Endothelial cell of umbilical vein (primary cell): ENCODE data around the gene CAT. TPM values are rescaled to one million over a fixed set of nuclear protein-coding genes. Genes with fewer than 3 reads are reported as not detected.

ENCODE experiments used
- BruUV-seq: library from RNA; stranded (reverse); fragments of 400-500 nt; replicated peaks from 2 replicates; lab custom pipeline; 2021; lab: Mats Ljungman, UMichigan
- CTCF ChIA-PET: fragments of 300-600, 350-600 bp; sonication (Branson Sonifier 250); formaldehyde crosslinking; loops from one replicate; lab custom pipeline; 2021; ENCODE audit warnings: antibody characterized with exemption, inconsistent platforms; lab: Charles Lee
- POLR2A ChIA-PET: fragments of 300-600, 350-600 bp; sonication (Branson Sonifier 250); formaldehyde crosslinking; loops from one replicate; lab custom pipeline; 2021; ENCODE audit warnings: antibody characterized with exemption, inconsistent platforms; lab: Charles Lee
- DNase-seq: peaks from one replicate; pipeline ENCODE4 v3.0.0-alpha.2; 2011; ENCODE audit warnings: low read depth, low spot score
- FAIRE-seq: peaks from 2 replicates; lab custom pipeline; 2011; peaks lifted over from hg19 to GRCh38; lab: Jason Lieb, UNC
- H2AFZ ChIP-seq: 2 replicates; pipeline ENCODE4 v1.6.0; 2012; ENCODE audit warnings: low read depth, low read length, control low read depth, inconsistent platforms
- H3K27ac ChIP-seq: 2 replicates; pipeline ENCODE4 v1.5.1; 2011; ENCODE audit warnings: low read depth, mild to moderate bottlenecking, control low read depth, low read length, moderate library complexity; ENCODE audit not compliant: insufficient read depth
- H3K27me3 ChIP-seq, 2 experiments: 2 replicates each; pipeline versions ENCODE4 v1.6.0 to v1.6.1; 2011; ENCODE audit warnings: low read length in 2 of 2, mixed read lengths in 1 of 2; ENCODE audit not compliant: control insufficient read depth in 2 of 2, insufficient read depth in 2 of 2
- H3K36me3 ChIP-seq, 2 experiments: 2 replicates in 1 of 2; 3 replicates in 1 of 2; pipeline ENCODE4 v1.5.1; 2011; ENCODE audit warnings: low read length in 2 of 2, mild to moderate bottlenecking in 1 of 2, moderate library complexity in 1 of 2; ENCODE audit not compliant: control insufficient read depth in 2 of 2, insufficient read depth in 2 of 2; ENCODE audit errors: extremely low read depth in 1 of 2
- H3K4me1 ChIP-seq: 3 replicates; pipeline ENCODE4 v1.5.1; 2011; ENCODE audit warnings: mild to moderate bottlenecking, low read length; ENCODE audit not compliant: control insufficient read depth, insufficient read depth; ENCODE audit errors: extremely low read depth
- H3K4me2 ChIP-seq: 2 replicates; pipeline ENCODE4 v1.6.1; 2011; ENCODE audit warnings: low read length, control low read depth, mixed read lengths; ENCODE audit not compliant: insufficient read depth
- H3K4me3 ChIP-seq, 3 experiments: fragments of 200-600 bp in 1 of 3; sonication (generic), shearing (Covaris generic) in 1 of 3; replicated peaks in 1 of 3; 2 replicates each; pipeline ENCODE4 v1.5.1; 2011 to 2016; ENCODE audit warnings: control low read depth in 3 of 3, low read length in 3 of 3, mild to moderate bottlenecking in 2 of 3, inconsistent platforms in 1 of 3, low read depth in 1 of 3, moderate library complexity in 1 of 3; ENCODE audit not compliant: insufficient read depth in 1 of 3
- H3K79me2 ChIP-seq: 2 replicates; pipeline ENCODE4 v1.6.0; 2012; ENCODE audit warnings: low read length, inconsistent platforms; ENCODE audit not compliant: control insufficient read depth, insufficient read depth
- H3K9ac ChIP-seq: replicated peaks from 2 replicates; pipeline ENCODE3; 2011; ENCODE audit warnings: low read length, control low read depth; ENCODE audit not compliant: insufficient read depth; ENCODE audit errors: extremely low read depth
- H3K9me1 ChIP-seq: replicated peaks from 3 replicates; pipeline ENCODE4 v1.6.0; 2011; ENCODE audit warnings: mild to moderate bottlenecking, low read length; ENCODE audit not compliant: control insufficient read depth, insufficient read depth; ENCODE audit errors: extremely low read depth
- H3K9me3 ChIP-seq: replicated peaks from 2 replicates; pipeline ENCODE4 v1.5.1; 2012; ENCODE audit warnings: low read length, inconsistent platforms; ENCODE audit not compliant: control insufficient read depth, insufficient read depth
- H4K20me1 ChIP-seq: replicated peaks from 2 replicates; pipeline ENCODE3; 2011; ENCODE audit warnings: mild to moderate bottlenecking, low read length; ENCODE audit not compliant: control insufficient read depth, insufficient read depth; ENCODE audit errors: extremely low read depth
- EZH2 ChIP-seq: IDR thresholded peaks from 2 replicates; pipeline ENCODE4 v1.6.1; 2012; ENCODE audit warnings: borderline replicate concordance, low read depth, mild to moderate bottlenecking, moderate library complexity, low read length, inconsistent platforms; ENCODE audit not compliant: severe bottlenecking
- FOS ChIP-seq: IDR thresholded peaks from 2 replicates; pipeline ENCODE4 v1.6.1; 2011; ENCODE audit warnings: mild to moderate bottlenecking, low read length, moderate library complexity, borderline replicate concordance; ENCODE audit not compliant: insufficient read depth
- GATA2 ChIP-seq: IDR thresholded peaks from 2 replicates; pipeline ENCODE4 v1.7.0; 2011; ENCODE audit warnings: low read depth, mild to moderate bottlenecking, moderate library complexity, mixed read lengths, low read length; ENCODE audit not compliant: insufficient read length, insufficient read depth
- JUN ChIP-seq: IDR thresholded peaks from 2 replicates; pipeline ENCODE4 v1.6.1; 2011; ENCODE audit warnings: borderline replicate concordance, low read depth; ENCODE audit not compliant: insufficient read length, insufficient read depth
- MYC ChIP-seq: IDR thresholded peaks from one replicate; pipeline ENCODE4 v1.6.1; 2011; ENCODE audit warnings: mild to moderate bottlenecking, low read depth, low read length
- POLR2A ChIP-seq: IDR thresholded peaks from 2 replicates; pipeline ENCODE4 v1.6.1; 2012; ENCODE audit warnings: low read depth, mild to moderate bottlenecking, control low read depth, low read length
- POLR2AphosphoS5 ChIP-seq: IDR thresholded peaks from 2 replicates; pipeline ENCODE4 v1.6.1; 2012; ENCODE audit warnings: low read depth, mild to moderate bottlenecking, control low read depth, low read length, moderate library complexity; ENCODE audit not compliant: insufficient read depth
- dilution Hi-C: fragments of 300-500 bp; cut with MboI; formaldehyde crosslinking; loops from one replicate; pipeline ENCODE4 v1.15.0; 2019; ENCODE audit warnings: low sequenced_read_pairs; ENCODE audit not compliant: extremely low pct_ligation_motif_present
- intact Hi-C: fragments of 100-400 bp; cut with micrococcal nuclease; formaldehyde crosslinking; loops from one replicate; pipeline ENCODE4 v1.10.0; 2022
- polyA plus RNA-seq, 4 experiments: library from polyadenylated mRNA; depleted of rRNA in 3 of 4; stranded (reverse) in 3 of 4; unstranded in 1 of 4; fragments of >200 nt; gene quantifications; 2 replicates each; pipeline versions ENCODE4 v1.2.1 to v1.2.3, GENCODE V29; 2011 to 2012; ENCODE audit warnings: missing spikeins in 1 of 4
- total RNA-seq: library from RNA; stranded (reverse); gene quantifications from 2 replicates; pipeline ENCODE4 v1.2.3, GENCODE V29; 2021
- TF ChIP-seq, protein P1 (sequence below): IDR thresholded peaks from 2 replicates; pipeline ENCODE4 v1.6.1; 2011; ENCODE audit not compliant: insufficient read depth, insufficient read length
- TF ChIP-seq, protein P2 (sequence below), 2 donors: IDR thresholded peaks; 1 replicate in 1 of 2; 2 replicates in 1 of 2; pipeline ENCODE4 v1.5.1; 2011; ENCODE audit warnings: low read length in 2 of 2, mild to moderate bottlenecking in 2 of 2, moderate library complexity in 2 of 2, control low read depth in 1 of 2, inconsistent platforms in 1 of 2, low read depth in 1 of 2; ENCODE audit not compliant: insufficient read depth in 1 of 2; ENCODE audit errors: extremely low read depth in 1 of 2

The CAT gene
- total and polyA plus RNA-seq, 2 donors (not counting 3 experiments of a cell fraction or from before 2014, with no cell fraction given): 32.7 to 50.5 TPM

DNA sequence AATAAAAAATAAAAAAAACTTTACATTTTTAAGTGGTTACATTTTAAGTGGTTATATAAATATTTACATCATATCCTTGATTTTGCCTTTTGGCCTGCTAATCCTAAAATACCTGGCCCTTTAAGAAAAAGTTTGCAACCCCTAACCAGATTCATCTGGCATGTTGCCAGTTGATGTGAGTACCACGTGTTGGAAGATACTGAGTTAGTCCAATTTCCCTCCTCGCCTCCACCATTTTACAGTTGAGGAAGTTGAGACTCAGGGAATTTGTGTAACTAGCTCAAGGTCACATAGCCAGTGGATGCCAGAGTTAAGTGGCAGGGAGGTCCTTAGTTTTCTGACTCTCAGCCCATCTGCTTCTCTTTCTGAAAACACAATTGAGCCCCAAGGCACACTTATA is 69.8 kb downstream of the CAT start:
- Histone ChIP-seq H3K4me2 (no peak overlapping the region), H3K4me1 (no peaks in the 10 kb centered on the region), H3K9me1 (no peaks in the 10 kb centered on the region), H3K79me2 (no peaks in the 10 kb centered on the region), H3K4me3 (no peak overlapping the region), H3K36me3 (no peaks in the 10 kb centered on the region), H3K27ac (no peak overlapping the region), H3K27me3 (no peaks in the 10 kb centered on the region), H2AFZ (no peak overlapping the region), H3K9me3 (no peaks in the 10 kb centered on the region), H4K20me1 (no peaks in the 10 kb centered on the region), H3K9ac (no peak overlapping the region)
- dilution Hi-C loops: no loop called here
- ChIA-PET POLR2A (no interaction called here), CTCF (interaction anchor here (1.1 kb wide), 1 partner anchor 11 kb away, joined by 3 read pairs; no protein-coding TSS in a partner anchor)
- no TSS peak for BruUV-seq
- FAIRE-seq (no peak), DNase-seq (no peak)
- no peak for TF ChIP-seq POLR2A
- no peak for TF ChIP-seq JUN
- TF ChIP-seq MYC: no peak
- TF ChIP-seq, protein P1, sequence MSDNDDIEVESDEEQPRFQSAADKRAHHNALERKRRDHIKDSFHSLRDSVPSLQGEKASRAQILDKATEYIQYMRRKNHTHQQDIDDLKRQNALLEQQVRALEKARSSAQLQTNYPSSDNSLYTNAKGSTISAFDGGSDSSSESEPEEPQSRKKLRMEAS: no peak
- no peak for TF ChIP-seq GATA2
- no peak for TF ChIP-seq FOS
- TF ChIP-seq, protein P2, sequence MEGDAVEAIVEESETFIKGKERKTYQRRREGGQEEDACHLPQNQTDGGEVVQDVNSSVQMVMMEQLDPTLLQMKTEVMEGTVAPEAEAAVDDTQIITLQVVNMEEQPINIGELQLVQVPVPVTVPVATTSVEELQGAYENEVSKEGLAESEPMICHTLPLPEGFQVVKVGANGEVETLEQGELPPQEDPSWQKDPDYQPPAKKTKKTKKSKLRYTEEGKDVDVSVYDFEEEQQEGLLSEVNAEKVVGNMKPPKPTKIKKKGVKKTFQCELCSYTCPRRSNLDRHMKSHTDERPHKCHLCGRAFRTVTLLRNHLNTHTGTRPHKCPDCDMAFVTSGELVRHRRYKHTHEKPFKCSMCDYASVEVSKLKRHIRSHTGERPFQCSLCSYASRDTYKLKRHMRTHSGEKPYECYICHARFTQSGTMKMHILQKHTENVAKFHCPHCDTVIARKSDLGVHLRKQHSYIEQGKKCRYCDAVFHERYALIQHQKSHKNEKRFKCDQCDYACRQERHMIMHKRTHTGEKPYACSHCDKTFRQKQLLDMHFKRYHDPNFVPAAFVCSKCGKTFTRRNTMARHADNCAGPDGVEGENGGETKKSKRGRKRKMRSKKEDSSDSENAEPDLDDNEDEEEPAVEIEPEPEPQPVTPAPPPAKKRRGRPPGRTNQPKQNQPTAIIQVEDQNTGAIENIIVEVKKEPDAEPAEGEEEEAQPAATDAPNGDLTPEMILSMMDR (IDR thresholded peaks at IDR 0.05; ENCODE audit: extremely low read depth in 1 of 2, insufficient read depth in 1 of 2, low read depth in 1 of 2, low read length in 2 of 2): no peak
- TF ChIP-seq POLR2AphosphoS5: no peak
- no peak for TF ChIP-seq EZH2
- intact Hi-C loops: no loop called here
